K562 (cell line): ENCODE data around the gene ZC3H8. TPM values are rescaled to one million over a fixed set of nuclear protein-coding genes. Genes with fewer than 3 reads are reported as not detected.
"Not testable (repeated sequence)": the region's sequence is repeated elsewhere in the genome, so short reads cannot be mapped to it uniquely, and the experiment has no call there.

ENCODE experiments used
- ATAC-seq: fragments of 200-7000 bp; cut with Tn5 transposase; 3 replicates; pipeline ENCODE4 v1.9.1; 2020; ENCODE audit warnings: moderate library complexity
- BruUV-seq: library from RNA; stranded (reverse); fragments of 400-500 nt; replicated peaks from 2 replicates; lab custom pipeline; 2021; lab: Mats Ljungman, UMichigan
- CTCF ChIA-PET: fragments of 300-600 bp; formaldehyde crosslinking; extraction: SDS; loops from one replicate; lab custom pipeline; 2021; ENCODE audit warnings: low intra/inter-chr PET ratio; lab: Yijun Ruan, JAX
- POLR2A ChIA-PET: fragments of 300-600, 350-650 bp; sonication (Branson Sonifier 250); formaldehyde crosslinking; extraction: SDS; loops from one replicate; lab custom pipeline; 2021; ENCODE audit warnings: antibody characterized with exemption, inconsistent platforms; lab: Yijun Ruan, JAX
- DNase-seq, 4 experiments: peaks; one replicate each; pipeline versions ENCODE4 v3.0.0 to v3.0.0-alpha.2; 2011 to 2018; ENCODE audit warnings: low spot score in 3 of 4, mixed read lengths in 3 of 4; ENCODE audit errors: extremely low read depth in 1 of 4
- FAIRE-seq: peaks from 2 replicates; lab custom pipeline; 2011; peaks lifted over from hg19 to GRCh38; lab: Jason Lieb, UNC
- H2AFZ ChIP-seq: 2 replicates; pipeline ENCODE4 v1.6.0; 2011; ENCODE audit warnings: low read depth, low read length, control low read depth, inconsistent platforms
- H3K27ac ChIP-seq: fragments of 200-600 bp; 3 replicates; pipeline ENCODE4 v1.8.0; 2011; ENCODE audit warnings: low read depth, mild to moderate bottlenecking, control low read depth, inconsistent platforms, low read length, moderate library complexity, mixed read lengths; ENCODE audit errors: extremely low read depth
- H3K27me3 ChIP-seq, 2 experiments: fragments of 300-600 bp in 1 of 2; 2 replicates in 1 of 2; 3 replicates in 1 of 2; pipeline versions ENCODE4 v1.6.0 to v1.8.0; 2011; ENCODE audit warnings: inconsistent platforms in 2 of 2, low read length in 2 of 2, mild to moderate bottlenecking in 1 of 2, mixed read lengths in 1 of 2, moderate library complexity in 1 of 2; ENCODE audit not compliant: control insufficient read depth in 2 of 2, insufficient read depth in 2 of 2
- H3K36me3 ChIP-seq: fragments of 300-600 bp; 3 replicates; pipeline ENCODE4 v1.8.0; 2011; ENCODE audit warnings: mild to moderate bottlenecking, low read length, inconsistent platforms; ENCODE audit not compliant: control insufficient read depth, insufficient read depth
- H3K4me1 ChIP-seq, 2 experiments: fragments of 200-600 bp in 1 of 2; replicated peaks in 1 of 2; 2 replicates in 1 of 2; 3 replicates in 1 of 2; pipeline versions ENCODE4 v1.5.1 to v1.8.0; 2011; ENCODE audit warnings: inconsistent platforms in 2 of 2, low read length in 2 of 2, mild to moderate bottlenecking in 1 of 2, mixed read lengths in 1 of 2, moderate library complexity in 1 of 2; ENCODE audit not compliant: control insufficient read depth in 2 of 2, insufficient read depth in 2 of 2
- H3K4me2 ChIP-seq: 2 replicates; pipeline ENCODE4 v1.6.1; 2011; ENCODE audit warnings: low read length, control low read depth, inconsistent platforms, mixed read lengths; ENCODE audit not compliant: insufficient read depth
- H3K4me3 ChIP-seq: fragments of 200-600 bp; sonication (generic), shearing (Covaris generic); 2 replicates; pipeline ENCODE4 v1.5.1; 2016; ENCODE audit warnings: control low read depth, inconsistent platforms
- H3K79me2 ChIP-seq: fragments of 200-600 bp; 3 replicates; pipeline ENCODE4 v1.8.0; 2011; ENCODE audit warnings: low read length, inconsistent platforms; ENCODE audit not compliant: control insufficient read depth, insufficient read depth
- H3K9ac ChIP-seq, 2 experiments: 2 replicates each; pipeline versions ENCODE4 v1.6.0 to v1.6.1; 2011; ENCODE audit warnings: low read depth in 2 of 2, low read length in 2 of 2, control low read depth in 1 of 2, inconsistent platforms in 1 of 2, mild to moderate bottlenecking in 1 of 2, mixed read lengths in 1 of 2; ENCODE audit not compliant: insufficient read depth in 1 of 2
- H3K9me1 ChIP-seq: one replicate; pipeline ENCODE4 v1.6.0; 2011; ENCODE audit warnings: inconsistent platforms, mild to moderate bottlenecking, low read length, moderate library complexity; ENCODE audit not compliant: control insufficient read depth, insufficient read depth
- H3K9me3 ChIP-seq: replicated peaks from 2 replicates; pipeline ENCODE4 v1.5.1; 2011; ENCODE audit warnings: low read depth, low read length, inconsistent platforms; ENCODE audit not compliant: control insufficient read depth, insufficient read depth
- H4K20me1 ChIP-seq: replicated peaks from 2 replicates; pipeline ENCODE4 v1.6.1; 2011; ENCODE audit warnings: low read length, inconsistent platforms, mixed read lengths; ENCODE audit not compliant: control insufficient read depth, insufficient read depth
- RBBP5 ChIP-seq: fragments of 200-600 bp; sonication (generic); IDR thresholded peaks from 2 replicates; pipeline ENCODE4 v1.6.1; 2012; ENCODE audit warnings: borderline replicate concordance, mild to moderate bottlenecking, low read length, control low read depth, inconsistent platforms; ENCODE audit not compliant: insufficient read depth, poor library complexity, severe bottlenecking
- WGBS: fragments of 100-300 bp; shearing (Covaris generic); methylation state at CpG from one replicate; pipeline ENCODE4 v1.1.6; 2016; ENCODE audit warnings: low coverage, mixed read lengths; ENCODE audit not compliant: insufficient coverage; ENCODE audit errors: missing lambda C conversion rate; 5-methylcytosine and 5-hydroxymethylcytosine counted together
- in situ Hi-C: fragments of 300-500 bp; cut with MboI; formaldehyde crosslinking; loops from 4 replicates; pipeline ENCODE4 v1.15.0; 2018; ENCODE audit warnings: inconsistent platforms, mixed read lengths
- intact Hi-C: fragments of 100-400 bp; cut with micrococcal nuclease; formaldehyde crosslinking; loops from 2 replicates; pipeline ENCODE4 v1.14.2; 2022
- polyA plus RNA-seq, 8 experiments: library from polyadenylated mRNA; depleted of rRNA in 4 of 8; stranded (reverse) in 5 of 8; unstranded in 3 of 8; fragments of >200 nt; fragmentation: Nextera tagmentation in 2 of 8; fragmentation: Illumina TruSeq in 1 of 8; extraction: Ambion mirVana in 2 of 8; extraction: Trizol in 1 of 8; gene quantifications; 2 replicates each; pipeline versions ENCODE4 v1.2.1 to v1.2.3, GENCODE V29; 2011 to 2014; ENCODE audit warnings: inconsistent platforms in 1 of 8, missing spikeins in 1 of 8
- total RNA-seq, 7 experiments: library from RNA; depleted of rRNA in 6 of 7; stranded (reverse); fragments of >200 nt in 6 of 7; fragmentation: Illumina TruSeq in 2 of 7; extraction: Trizol in 2 of 7; gene quantifications; 2 replicates each; pipeline versions ENCODE4 v1.2.1 to v1.2.3, GENCODE V29; 2011 to 2021; ENCODE audit warnings: low replicate concordance in 1 of 7
- TF ChIP-seq, protein P1 (sequence below), 2 experiments: fragments of 450-650 bp in 1 of 2; sonication (generic) in 1 of 2; formaldehyde crosslinking in 1 of 2; IDR thresholded peaks; 2 replicates each; pipeline versions ENCODE4 v1.7.1 to v1.9.0; 2016 to 2022; ENCODE audit warnings: inconsistent platforms in 1 of 2, mild to moderate bottlenecking in 1 of 2, missing genetic modification reagents in 1 of 2

The ZC3H8 gene
- total and polyA plus RNA-seq, 9 of the 15 experiments (the other 6 are each of a cell fraction or from before 2014, with no cell fraction given) = 11.6 to 41.5 (median 27.5) TPM

DNA sequence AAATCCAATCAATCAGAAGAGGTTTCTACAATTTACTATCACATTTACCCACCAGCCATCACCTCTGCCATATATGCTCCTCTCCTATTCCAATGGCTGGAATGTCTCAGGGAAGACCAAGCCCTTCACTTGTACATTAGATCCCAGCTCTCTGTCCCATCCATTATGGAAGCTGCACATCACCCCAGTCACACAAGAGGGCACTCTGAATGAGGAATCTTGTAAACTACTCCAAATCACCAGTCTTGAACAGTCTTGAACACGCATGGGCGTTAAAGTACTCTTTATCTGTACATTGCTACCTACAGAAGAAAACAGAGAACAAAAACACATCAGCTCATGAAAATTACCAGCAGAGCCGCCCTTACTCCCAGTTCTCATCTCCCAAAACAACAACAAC is 38.7 kb downstream of the ZC3H8 start (continued):
- TF ChIP-seq RBBP5 = no peak

DNA sequence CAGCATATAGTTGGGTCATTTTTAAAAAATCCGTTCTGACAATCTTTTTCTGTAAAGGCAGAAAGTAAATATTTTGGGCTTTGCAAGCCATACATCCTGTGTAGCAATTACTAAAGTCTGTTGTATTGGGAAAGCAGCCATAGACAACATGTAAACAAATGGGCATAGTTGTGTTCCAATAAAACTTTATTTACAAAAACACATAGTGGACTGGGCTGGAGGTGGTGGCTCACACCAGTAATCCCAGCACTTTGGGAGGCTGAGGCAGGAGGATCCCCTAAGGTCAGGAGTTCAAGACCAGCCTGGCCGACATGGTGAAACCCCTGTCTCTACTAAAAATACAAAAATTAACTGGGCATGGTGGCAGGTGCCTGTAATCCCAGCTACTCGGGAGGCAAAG is 46.9 kb downstream of the ZC3H8 start:
- H3K4me2 ChIP-seq, H2AFZ ChIP-seq, ATAC-seq, H3K9me3 ChIP-seq, H3K4me3 ChIP-seq, CTCF ChIA-PET, in situ Hi-C loops, H3K79me2 ChIP-seq, BruUV-seq, H3K36me3 ChIP-seq, H3K9ac ChIP-seq, H3K4me1 ChIP-seq, intact Hi-C loops, H3K9me1 ChIP-seq, FAIRE-seq, H4K20me1 ChIP-seq, POLR2A ChIA-PET, DNase-seq, H3K27ac ChIP-seq, H3K27me3 ChIP-seq: not testable (repeated sequence)
- WGBS = 26% methylated on average over 3 of the region's 3 CpGs
- TF ChIP-seq, protein P1, sequence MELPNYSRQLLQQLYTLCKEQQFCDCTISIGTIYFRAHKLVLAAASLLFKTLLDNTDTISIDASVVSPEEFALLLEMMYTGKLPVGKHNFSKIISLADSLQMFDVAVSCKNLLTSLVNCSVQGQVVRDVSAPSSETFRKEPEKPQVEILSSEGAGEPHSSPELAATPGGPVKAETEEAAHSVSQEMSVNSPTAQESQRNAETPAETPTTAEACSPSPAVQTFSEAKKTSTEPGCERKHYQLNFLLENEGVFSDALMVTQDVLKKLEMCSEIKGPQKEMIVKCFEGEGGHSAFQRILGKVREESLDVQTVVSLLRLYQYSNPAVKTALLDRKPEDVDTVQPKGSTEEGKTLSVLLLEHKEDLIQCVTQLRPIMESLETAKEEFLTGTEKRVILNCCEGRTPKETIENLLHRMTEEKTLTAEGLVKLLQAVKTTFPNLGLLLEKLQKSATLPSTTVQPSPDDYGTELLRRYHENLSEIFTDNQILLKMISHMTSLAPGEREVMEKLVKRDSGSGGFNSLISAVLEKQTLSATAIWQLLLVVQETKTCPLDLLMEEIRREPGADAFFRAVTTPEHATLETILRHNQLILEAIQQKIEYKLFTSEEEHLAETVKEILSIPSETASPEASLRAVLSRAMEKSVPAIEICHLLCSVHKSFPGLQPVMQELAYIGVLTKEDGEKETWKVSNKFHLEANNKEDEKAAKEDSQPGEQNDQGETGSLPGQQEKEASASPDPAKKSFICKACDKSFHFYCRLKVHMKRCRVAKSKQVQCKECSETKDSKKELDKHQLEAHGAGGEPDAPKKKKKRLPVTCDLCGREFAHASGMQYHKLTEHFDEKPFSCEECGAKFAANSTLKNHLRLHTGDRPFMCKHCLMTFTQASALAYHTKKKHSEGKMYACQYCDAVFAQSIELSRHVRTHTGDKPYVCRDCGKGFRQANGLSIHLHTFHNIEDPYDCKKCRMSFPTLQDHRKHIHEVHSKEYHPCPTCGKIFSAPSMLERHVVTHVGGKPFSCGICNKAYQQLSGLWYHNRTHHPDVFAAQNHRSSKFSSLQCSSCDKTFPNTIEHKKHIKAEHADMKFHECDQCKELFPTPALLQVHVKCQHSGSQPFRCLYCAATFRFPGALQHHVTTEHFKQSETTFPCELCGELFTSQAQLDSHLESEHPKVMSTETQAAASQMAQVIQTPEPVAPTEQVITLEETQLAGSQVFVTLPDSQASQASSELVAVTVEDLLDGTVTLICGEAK (IDR thresholded peaks at IDR 0.05) = peak; percentile 92
- TF ChIP-seq, protein P1 (CRISPR knock-in tag; IDR thresholded peaks at IDR 0.05) = peak; percentile 79
